T-helper 2 cell (primary cell): ENCODE results near the gene ZBTB8OS.
"Not testable (repeated sequence)": the region's sequence is repeated elsewhere in the genome, so short reads cannot be mapped to it uniquely, and the experiment has no call there.

Source experiments
- DNase-seq, 5 experiments: peaks; one replicate each; pipeline versions ENCODE4 v3.0.0 to v3.0.0-alpha.2; 2012 to 2022
- total RNA-seq, 2 donors: gene quantifications; one replicate each; lab custom pipeline; 2026; lab: John Stamatoyannopoulos, UW

The ZBTB8OS gene
- 14.0 to 21.3 reads per million in 2 donors for total RNA-seq

DNA sequence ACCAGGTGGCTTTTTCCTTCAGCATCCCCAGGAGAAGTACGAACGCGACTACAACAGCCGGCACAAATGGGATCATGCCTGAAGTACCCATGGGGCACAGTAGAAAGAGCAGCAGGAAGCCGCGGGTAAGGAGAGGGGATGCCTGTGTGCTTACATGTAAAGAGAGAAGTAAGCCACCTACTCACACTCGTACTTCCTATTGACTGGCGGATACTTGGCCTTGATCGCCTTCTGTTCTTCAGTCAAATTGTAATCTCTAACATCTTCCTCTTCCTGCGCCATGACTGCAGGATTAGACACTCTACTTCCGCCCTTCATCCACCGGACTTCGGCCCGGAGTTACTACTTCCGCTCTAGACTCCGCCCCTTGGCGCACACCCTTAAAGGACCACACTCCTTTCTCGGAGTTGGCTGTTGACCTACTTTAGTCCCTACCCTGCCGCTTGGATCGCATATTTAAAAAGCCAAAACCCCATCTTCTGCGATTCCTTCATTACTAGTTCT is at the start of gene ZBTB8OS:
ZBTB8OS (minus strand) TSS at position 303 of the 504 bp plus-strand sequence; CDS start at position 282, 21 bp downstream.
- peak; percentile 65 to 97 (median 86) for DNase-seq

DNA sequence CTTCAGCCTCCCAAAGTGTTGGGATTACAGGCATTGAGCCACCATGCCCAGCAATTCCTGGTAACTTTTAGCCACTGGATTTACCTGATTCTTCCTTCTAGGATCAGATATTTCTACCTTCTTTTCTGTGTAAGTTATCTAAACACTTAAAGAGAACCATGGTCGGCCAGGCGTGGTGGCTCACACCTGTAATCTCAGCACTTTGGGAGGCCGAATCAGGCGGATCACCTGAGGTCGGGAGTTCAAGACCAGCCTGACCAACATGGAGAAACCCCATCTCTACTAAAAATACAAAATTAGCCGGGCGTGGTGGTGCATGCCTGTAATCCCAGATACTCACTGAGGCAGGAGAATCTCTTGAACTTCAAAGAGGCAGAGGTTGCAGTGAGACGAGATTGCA is 46.6 kb upstream of the ZBTB8OS start:
- DNase-seq = not testable (repeated sequence)

DNA sequence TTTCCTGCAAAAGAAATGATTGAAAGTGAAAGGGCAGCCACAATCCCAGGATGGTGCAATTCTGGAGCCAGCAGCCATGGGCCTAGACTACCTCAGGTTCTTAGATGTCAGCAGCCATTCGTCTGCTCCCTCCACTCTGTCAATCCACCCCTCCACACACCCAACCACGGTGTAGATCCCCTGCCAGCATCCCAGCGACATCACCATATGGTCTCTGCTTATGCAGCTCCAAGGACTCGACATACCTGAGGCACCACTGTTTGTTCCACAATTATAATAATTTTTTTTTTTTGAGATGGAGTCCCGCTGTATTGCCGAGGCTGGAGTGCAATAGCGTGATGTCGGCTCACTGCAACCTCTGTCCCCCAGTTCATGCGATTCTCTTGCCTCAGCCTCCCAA is 45.7 kb upstream of the ZBTB8OS start:
- DNase-seq = no peak

DNA sequence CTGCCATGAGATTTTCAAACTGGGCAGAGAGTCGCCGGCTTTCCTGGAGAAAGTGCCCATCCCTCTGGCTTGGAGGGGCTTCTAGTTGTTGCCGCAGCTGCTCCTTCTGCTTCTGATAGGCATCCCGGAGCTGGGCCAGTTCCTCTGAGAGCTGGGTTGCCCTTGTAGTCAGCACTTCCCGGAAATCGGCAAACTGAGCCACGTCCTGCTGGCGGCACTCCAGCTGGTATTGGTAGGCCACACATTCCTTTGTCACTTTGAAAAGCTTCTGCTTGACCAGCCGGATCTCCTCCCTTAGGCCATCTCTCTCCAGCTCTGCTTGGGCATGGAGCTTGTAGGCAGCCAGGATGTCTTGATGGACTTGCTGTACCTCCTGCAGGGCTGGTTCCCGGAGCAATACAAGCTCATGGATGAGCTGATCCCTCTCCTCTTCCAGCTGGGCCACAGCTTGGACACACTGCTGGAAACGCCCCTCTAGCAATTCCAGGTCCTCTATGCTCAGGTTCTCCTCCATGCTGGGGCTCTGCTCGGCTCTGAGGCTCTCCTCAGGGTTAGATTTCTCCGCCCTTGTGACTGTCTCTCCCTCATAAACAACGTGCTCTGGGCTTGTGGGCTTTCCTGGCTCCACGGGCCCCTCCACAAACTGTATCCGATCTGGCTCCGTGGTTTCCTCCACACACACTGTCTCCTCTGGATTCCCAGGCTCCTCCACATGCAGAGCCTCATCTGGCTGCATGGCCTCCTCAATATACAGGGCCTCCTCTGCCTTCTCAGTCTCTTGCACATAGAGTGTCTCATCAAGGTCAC is 45.0 kb upstream of the ZBTB8OS start:
- no peak for DNase-seq

DNA sequence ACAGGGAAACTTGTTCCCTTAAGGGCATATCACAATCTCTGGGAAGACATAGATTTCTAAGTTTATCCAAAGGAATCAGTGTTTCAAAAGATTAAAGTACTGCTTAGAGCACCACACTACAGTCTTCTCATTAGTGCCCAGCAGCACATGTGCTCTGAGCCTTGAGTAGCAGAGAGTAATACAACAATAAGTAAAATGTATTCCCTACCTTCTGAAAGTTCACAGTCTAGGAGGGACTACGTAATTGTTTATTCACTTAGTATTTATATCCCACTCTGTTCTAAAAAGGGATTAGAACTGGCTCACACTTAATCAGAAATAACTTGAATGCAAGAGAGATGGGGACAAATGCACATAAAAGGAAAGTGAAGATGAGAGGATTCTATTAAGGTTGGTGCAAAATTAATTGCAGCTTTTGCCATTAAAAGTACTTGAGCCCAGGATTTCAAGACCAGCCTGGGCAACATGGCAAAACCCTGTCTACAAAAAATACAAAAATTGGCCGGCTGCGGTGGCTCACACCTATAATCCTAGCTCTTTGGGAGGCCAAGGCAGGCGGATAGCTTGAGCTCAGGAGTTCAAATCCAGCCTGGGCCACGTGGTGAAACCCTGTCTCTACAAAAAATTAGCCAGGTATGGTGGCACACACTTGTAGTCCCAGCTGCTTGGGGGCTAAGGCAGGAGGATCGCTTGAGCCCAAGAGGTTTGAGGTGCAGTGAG is 43.3 kb upstream of the ZBTB8OS start:
- no peak for DNase-seq

DNA sequence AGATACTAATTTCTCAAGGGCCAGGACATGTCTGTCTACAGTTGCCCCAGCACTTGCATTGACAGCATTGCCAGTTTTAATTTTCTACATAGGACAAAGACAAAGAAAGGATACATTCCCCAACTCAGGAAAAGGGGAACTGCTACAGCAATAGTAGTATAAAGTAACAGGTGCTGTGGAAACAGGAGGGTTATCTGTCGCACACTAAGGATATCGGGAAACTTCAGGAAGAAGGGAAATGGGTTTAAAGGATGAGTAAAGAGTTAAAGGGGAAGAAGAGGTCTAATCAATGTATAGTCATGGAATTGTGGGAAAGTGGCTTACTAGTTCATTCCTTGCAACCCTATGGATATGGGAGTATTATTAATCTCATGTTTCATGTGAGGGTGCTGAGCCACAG is 36.0 kb upstream of the ZBTB8OS start:
- no peak for DNase-seq

DNA sequence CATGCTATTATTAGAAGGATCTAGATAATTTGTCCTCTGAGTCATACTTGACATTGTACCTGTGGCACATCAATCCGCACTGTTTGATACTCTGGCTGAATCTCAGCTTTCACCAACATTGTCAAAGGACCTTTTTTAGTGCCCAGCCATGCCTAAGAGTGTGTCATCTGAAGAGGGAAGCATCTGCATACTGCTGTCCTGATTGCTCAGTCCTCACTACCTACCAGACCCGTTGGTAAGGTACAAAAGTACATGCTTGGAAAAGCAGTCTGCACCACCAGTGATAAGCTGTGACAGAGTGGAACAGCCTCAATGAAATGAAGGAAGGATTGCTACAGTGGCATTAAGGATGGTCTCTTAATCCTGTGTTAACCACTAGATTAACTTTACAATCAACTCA is 35.1 kb upstream of the ZBTB8OS start:
- no peak for DNase-seq

DNA sequence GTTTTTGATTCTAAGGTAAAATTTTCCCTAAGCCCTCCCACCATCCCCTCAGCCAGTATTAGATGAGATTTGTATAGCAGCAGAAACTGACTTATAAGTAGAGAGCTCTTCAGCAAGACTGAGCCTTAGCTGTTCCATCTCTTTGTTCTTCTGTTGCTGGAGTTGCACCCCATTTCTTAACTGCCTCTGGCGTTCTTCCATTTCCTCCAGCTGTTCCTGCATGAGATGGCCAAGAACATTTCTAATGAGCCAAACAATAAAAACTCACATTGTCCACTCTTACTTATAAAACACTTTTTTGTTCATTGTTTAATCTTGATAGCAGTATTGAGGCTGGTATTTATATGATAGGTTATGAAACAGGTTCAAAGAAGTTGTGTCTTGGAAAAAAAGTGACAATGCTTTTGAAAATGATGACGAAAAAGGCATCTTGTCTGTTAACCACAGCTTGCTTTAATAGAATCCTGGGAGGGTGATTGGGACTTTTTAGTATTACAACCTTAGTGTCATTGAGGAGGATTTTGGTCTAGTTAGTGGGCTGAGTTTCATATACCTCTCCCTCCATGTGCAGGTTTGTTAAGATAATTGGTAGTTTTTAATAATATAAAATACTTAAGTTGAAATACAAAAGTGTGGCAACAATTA is 33.9 kb upstream of the ZBTB8OS start:
- no peak for DNase-seq

DNA sequence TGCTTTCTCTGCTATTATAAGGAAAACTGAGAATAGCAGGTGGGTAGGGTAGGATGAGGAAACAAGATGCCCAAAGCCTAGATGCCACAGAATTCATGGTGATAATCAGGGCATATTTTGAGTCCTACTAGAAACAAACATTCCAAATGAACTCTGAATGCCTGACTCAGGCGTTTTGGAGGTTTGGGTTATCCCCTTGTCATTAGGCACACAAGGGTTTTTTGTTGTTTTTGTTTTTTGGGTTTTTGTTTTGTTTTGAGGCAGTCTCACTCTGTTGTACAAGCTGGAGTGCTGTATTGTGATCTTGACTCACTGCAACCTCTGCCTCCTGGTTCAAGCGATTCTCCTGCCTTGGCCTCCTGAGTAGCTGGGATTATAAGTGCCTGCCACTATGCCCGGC is 33.0 kb upstream of the ZBTB8OS start:
- no peak for DNase-seq

DNA sequence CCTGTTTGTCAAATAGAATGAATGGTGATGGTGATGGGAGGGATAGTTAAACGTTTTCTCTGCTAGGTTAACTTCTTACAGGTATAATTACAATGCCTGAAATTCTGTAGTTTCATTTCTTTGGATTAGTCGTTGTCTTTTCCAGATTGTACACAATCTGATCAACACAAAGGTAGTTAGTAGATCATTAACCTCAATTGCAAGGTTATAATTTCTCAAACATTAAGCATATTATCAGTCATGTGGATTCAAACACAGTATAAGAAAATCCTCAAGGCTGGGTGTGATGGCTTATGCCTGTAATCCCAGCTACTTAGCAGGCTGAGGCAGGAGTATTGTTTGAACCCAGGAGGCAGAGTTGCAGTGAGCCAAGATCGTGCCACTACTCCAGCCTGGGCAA is 31.6 kb upstream of the ZBTB8OS start:
- DNase-seq = no peak

DNA sequence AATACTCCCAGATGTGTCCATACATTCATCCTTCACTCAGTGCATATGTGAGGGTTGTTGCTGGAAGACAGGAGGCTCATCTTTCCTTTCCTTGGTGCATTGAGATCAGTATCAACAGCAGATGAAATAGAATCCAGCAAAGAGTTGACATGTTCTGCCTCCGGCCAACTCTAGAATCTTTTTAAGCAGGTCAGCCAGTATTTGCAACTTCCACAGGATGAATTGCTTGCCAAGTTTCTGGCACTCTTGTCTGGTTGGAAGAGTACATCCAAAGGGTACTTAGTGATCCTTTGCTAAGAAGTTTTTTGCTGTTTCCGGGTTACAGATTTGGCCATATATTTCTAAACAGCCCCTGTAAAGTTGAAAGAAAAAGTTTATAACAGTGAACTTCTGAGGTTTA is 31.2 kb upstream of the ZBTB8OS start:
- no peak for DNase-seq

DNA sequence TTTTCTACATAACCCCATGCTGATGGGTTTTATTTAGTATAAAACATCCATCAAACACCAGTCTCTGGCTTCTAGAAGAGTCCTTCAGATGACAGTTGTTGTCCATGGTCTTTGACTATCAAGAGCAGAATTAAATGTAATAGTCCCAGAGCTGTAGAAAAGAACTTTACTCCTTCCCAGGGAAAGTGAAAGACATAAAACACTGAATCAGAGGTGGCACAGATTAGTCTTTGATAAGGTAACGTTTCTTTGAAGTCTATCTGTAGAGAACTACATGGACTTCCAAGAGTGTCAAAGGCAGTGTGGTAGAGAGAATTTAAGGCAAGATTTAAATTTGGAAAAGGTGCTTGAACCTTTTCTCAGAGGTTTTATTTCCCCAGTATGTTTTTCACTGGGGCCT is 30.3 kb upstream of the ZBTB8OS start:
- DNase-seq = no peak

DNA sequence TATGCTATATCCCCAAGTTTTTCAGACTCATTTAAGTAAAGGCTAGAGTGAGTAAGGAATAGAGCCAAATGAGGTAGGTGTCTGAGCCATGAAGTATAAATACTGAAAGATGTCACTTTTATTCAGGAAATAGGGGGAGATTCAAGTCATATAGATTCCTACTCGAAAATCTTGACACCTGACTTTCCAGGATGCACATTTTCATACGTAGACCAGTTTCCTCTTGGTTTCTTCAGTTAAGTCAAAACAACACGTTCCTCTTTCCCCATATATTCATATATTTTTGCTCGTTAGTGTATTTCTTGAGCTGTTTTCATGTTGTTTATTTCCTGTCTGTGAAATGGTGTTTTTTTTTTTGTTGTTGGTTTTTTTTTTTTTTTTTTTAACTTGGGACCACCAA is 29.6 kb upstream of the ZBTB8OS start:
- DNase-seq = not testable (repeated sequence)

DNA sequence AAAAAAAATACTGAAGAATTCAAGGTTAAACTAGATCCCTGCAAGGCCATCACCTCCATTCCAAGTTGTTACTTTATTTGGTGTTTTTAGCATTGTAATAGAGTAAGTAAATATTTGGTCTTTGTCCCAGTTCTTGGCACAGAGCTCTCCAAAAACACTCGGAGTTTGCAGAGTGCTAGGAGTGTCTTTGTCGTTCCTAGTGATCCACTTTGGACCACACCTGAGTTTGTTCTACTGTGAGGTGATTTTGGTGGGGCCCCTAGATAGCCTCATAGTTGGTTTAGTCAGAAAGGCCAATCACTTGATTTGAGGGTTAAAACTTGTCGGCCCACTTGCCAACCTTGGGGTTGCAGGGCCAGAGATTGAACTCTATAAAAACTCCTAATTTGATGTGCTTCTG is 26.6 kb upstream of the ZBTB8OS start:
- no peak for DNase-seq

DNA sequence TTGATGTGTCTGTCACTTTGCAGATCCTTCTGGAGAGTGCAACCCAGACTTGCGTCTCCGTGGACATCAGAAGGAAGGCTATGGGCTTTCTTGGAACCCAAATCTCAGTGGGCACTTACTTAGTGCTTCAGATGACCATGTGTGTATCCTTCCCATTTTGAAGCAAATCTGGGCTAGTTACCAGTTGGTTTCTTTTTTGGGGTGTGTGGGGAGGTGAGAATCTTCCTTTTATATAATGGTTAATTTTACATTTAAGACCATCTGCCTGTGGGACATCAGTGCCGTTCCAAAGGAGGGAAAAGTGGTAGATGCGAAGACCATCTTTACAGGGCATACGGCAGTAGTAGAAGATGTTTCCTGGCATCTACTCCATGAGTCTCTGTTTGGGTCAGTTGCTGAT is 18.4 kb upstream of the ZBTB8OS start:
- DNase-seq = not testable (repeated sequence)

DNA sequence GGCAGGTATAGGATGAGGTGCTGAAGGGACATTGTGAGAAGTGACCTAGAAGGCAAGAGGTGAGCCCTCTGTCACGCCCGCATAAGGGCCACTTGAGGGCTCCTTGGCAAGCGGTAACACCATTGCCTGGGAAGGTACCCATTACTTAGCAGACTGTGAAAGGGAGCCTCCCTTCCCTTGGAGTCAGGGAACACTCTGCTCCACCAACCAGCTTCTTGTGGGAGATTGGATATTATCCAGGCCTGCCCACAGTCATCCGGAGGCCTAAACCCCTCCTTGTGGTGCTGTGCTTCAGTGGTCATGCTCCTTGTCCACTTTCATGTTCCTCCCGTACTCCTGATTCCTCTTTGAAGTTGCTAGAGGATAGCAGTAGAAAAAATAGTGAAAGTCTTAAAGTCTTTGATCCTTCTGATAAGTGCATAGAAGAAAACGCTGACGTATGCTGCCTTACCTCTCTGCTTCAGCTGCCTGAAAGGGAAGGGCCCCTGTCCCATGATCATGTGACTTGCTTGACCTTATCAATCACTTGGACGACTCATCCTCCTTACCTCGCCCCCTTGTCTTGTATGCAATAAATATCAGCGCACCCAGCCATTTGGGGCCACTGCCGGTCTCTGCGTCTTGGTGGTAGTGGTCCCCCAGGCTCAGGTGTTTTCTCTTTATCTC is 16.7 kb upstream of the ZBTB8OS start:
- DNase-seq = no peak

DNA sequence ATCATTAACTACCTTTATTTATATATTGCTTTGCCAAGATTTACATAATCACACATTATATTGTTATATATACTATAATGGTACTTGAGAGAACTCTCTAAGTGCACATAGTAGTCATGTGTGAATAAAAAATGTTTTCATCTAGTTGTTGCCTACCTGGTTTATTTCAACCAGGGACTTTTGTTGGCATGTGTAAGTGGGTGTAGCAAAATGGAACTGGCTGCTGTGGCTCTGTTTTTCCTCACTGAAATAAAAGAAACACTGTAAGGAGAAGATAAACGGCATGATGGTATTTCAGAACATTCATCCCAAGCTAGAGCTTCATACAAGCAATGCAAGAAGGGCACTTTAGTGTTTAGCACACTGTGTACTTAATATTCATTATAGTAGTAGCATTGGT is 15.6 kb upstream of the ZBTB8OS start:
- no peak for DNase-seq

DNA sequence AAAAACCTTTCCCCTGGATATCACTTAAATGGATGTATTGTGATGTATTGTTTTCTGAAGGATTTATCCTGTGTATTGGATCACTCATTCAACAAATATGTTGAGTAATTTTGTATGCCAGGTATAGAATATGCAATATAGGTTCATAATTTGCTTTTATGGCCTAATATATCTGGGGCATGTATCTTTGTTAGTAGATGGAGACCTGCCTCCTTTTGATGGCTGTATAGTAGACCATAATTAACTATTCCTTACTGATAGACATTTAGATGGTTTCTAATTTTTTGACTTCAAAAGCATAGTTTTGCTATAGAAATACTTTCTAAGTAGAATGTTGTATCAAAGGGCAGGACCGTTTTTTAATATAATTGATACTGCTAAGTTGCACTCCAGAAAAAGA is 9.2 kb upstream of the ZBTB8OS start:
- DNase-seq = no peak

DNA sequence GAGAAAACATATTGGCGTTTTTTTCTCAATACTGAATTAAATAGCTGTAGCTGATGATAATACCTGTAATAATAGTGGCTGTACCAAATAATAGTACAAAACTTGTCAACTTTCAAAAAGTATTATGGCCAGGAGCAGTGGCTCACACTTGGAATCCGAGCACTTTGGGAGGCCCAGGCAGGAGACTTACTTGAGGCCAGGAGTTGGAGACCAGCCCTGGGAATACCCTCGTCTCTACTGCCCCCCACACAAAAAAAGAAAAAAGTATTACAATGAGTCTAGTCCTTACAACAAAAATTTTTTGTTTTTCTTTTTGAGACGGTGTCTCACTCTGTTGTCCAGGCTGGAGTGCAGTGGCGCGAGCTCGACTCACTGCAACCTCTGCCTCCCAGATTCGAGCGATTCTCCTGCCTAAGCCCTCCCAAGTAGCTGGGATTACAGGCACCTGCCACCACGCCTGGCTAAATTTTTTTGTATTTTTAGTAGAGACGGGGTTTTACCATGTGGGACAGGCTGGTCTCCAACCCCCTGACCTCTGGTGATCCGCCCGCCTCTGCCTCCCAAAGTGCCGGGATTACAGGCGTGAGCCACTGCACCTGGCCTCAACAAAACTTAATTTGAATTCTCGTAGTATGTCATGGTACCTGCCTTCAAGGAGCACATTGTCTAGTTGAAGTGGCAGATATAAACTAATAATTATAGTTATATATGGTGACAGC is 2.1 kb upstream of the ZBTB8OS start:
- DNase-seq = no peak

DNA sequence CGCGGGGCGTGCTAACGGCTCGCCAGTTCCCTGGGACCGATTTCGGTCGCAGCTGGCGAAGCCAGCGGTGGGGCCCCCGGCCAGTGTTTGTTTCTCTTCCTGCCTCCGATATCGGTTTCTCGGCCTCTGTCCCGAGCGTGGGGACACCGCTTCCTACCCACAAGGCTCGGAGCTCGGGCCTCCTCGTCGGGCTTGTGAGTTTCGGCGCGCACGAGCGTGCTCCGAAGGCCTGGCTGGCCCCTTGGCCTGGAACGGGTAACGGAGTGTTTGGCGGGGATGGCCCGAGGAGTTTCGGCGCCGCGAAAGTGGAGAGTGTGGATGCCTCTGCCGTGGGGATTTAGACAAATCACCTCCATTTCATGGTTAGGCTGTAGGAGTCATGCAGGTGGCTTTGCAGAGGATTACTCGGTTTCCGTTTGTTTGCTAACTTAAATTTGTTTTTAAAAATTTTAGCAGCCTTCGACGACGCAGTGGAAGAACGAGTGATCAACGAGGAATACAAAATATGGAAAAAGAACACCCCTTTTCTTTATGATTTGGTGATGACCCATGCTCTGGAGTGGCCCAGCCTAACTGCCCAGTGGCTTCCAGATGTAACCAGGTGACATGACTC is 1.2 kb upstream of the ZBTB8OS start:
- DNase-seq = no peak

DNA sequence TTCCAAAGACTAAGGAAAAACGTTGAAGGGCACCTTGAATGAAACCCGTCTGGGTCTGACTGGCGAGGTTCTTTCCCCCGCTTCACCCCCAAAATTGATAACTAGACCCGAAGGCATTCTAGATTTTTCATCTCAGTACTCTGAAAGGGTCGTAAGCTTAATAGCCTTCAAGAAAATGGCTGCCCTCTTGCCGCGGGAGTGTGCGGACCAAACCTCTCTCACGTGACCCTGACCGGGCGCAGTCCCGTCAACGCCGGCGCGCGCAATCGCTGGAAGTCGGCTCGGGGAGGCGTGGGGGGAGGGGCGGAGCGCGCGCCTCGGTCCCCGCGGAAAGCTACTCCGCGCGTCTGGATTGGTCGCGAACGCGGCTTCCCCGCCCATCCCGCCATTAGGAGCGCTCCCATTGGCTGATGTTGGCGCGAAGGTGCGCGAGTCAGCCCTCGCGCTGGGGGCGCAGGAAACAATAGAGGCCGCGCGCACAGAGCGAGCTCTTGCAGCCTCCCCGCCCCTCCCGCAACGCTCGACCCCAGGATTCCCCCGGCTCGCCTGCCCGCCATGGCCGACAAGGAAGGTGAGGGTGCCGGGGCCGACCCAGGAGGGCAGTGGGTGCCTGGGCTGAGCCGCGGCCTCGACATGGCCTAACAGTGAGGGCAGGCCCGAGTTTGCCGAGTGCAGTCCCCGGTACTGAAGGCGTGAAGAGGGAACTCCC is 556 bp upstream of the ZBTB8OS start, which contains the start of gene RBBP4:
RBBP4 (plus strand) TSS at position 457 of the 709 bp plus-strand sequence; CDS start at position 556, 99 bp downstream.
- peak; percentile 96 to 99 (median 97) for DNase-seq
